ENCODE results near the gene PMP22. TPM values are rescaled to one million over a fixed set of nuclear protein-coding genes. Genes with fewer than 3 reads are reported as not detected.

The PMP22 gene
- total and polyA plus RNA-seq, 2 donors from 2014 or later = 37.0 to 73.6 TPM

DNA sequence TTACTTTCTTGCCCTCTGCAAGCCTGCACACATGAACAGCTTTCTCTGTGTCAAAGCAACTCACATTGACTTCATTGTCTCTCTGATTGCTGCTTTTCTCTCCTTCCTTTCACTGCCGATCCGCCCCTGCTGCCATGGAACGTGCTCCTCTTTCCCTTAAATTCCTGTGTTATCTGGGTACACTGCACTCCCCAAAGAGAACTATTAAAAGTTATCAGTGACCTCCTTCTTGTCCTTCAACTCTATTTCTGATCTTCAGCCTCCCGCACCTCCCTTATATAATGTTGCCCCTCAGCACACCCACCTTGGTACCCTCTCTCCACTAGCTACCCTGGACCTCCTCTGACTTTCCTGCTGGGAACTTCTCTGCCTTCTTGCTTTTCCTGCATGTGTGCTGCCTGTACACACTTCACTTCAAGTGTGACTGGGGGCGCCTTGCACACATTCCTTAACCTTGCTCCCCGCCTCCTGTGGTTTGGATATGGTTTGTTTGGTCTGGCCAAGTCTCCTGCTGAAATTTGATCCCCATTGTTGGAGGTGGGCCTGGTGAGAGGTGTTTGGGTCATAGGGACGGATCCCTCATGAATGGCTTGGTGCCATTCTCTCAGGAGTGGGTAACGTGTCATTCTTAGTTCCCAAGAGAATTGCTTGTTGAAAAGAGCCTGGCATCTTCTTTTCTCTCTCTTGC, 26.7 kb upstream of the PMP22 start:
- Histone ChIP-seq H3K27ac (ENCODE audit: low read depth in 2 of 2, low read length in 2 of 2) (no peak overlapping the region), H3K27me3 (ENCODE audit: control insufficient read depth, insufficient read depth, low read length) (no peaks in the 10 kb centered on the region), H3K4me3 (ENCODE audit: low read length in 3 of 3) (no peak overlapping the region), H3K36me3 (ENCODE audit: control insufficient read depth in 2 of 3, insufficient read depth in 3 of 3, low read length in 3 of 3) (no peaks in the 10 kb centered on the region), H3K4me1 (ENCODE audit: control insufficient read depth in 2 of 3, insufficient read depth in 2 of 3, low read depth in 1 of 3, low read length in 3 of 3) (no peaks in the 10 kb centered on the region), H3K9me3 (ENCODE audit: control insufficient read depth in 2 of 3, insufficient read depth in 1 of 3, low read length in 3 of 3) (no peaks in the 10 kb centered on the region), H3K9ac (ENCODE audit: low read length in 3 of 3) (no peak overlapping the region)
- DNase-seq = peak in 2 of 5 donors; percentile 12 to 34
- FAIRE-seq = no peak
- intact Hi-C loops (cut with DNase I) = no loop called here
- TF ChIP-seq, protein P1, sequence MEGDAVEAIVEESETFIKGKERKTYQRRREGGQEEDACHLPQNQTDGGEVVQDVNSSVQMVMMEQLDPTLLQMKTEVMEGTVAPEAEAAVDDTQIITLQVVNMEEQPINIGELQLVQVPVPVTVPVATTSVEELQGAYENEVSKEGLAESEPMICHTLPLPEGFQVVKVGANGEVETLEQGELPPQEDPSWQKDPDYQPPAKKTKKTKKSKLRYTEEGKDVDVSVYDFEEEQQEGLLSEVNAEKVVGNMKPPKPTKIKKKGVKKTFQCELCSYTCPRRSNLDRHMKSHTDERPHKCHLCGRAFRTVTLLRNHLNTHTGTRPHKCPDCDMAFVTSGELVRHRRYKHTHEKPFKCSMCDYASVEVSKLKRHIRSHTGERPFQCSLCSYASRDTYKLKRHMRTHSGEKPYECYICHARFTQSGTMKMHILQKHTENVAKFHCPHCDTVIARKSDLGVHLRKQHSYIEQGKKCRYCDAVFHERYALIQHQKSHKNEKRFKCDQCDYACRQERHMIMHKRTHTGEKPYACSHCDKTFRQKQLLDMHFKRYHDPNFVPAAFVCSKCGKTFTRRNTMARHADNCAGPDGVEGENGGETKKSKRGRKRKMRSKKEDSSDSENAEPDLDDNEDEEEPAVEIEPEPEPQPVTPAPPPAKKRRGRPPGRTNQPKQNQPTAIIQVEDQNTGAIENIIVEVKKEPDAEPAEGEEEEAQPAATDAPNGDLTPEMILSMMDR (IDR thresholded peaks at IDR 0.05; ENCODE audit: borderline replicate concordance, extremely low read depth, insufficient read depth) = no peak

DNA sequence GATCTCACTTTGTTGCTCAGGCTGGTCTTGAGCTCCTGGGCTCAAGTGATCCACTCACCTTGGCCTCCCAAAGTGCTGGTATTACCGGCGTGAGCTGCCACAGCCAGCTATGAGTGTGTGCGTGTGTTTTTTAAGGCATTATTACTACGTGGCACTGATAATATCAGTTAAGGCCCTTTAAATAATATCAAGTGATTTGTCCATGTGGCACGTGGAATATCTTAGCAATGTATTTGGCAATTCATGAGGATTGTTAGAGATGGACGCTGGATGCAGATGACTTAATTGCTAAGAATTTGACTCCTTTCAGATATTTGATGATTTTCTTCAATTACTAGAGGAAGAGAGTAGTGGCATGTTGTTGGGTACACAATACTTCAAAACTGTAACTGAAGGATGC, 25.5 kb upstream of the PMP22 start:
- no peak overlapping the region for H3K4me3 ChIP-seq (ENCODE audit: low read length in 3 of 3)
- TF ChIP-seq, protein P1 (IDR thresholded peaks at IDR 0.05; ENCODE audit: borderline replicate concordance, extremely low read depth, insufficient read depth) = no peak
- H3K9me3 ChIP-seq (ENCODE audit: control insufficient read depth in 2 of 3, insufficient read depth in 1 of 3, low read length in 3 of 3) = no peaks in the 10 kb centered on the region
- intact Hi-C loops (cut with DNase I) = no loop called here
- no peak for FAIRE-seq
- no peak for DNase-seq
- H3K4me1 ChIP-seq (ENCODE audit: control insufficient read depth in 2 of 3, insufficient read depth in 2 of 3, low read depth in 1 of 3, low read length in 3 of 3) = no peaks in the 10 kb centered on the region
- H3K27ac ChIP-seq (ENCODE audit: low read depth in 2 of 2, low read length in 2 of 2) = no peak overlapping the region
- H3K27me3 ChIP-seq (ENCODE audit: control insufficient read depth, insufficient read depth, low read length) = no peaks in the 10 kb centered on the region
- no peaks in the 10 kb centered on the region for H3K36me3 ChIP-seq (ENCODE audit: control insufficient read depth in 2 of 3, insufficient read depth in 3 of 3, low read length in 3 of 3)
- no peak overlapping the region for H3K9ac ChIP-seq (ENCODE audit: low read length in 3 of 3)

DNA sequence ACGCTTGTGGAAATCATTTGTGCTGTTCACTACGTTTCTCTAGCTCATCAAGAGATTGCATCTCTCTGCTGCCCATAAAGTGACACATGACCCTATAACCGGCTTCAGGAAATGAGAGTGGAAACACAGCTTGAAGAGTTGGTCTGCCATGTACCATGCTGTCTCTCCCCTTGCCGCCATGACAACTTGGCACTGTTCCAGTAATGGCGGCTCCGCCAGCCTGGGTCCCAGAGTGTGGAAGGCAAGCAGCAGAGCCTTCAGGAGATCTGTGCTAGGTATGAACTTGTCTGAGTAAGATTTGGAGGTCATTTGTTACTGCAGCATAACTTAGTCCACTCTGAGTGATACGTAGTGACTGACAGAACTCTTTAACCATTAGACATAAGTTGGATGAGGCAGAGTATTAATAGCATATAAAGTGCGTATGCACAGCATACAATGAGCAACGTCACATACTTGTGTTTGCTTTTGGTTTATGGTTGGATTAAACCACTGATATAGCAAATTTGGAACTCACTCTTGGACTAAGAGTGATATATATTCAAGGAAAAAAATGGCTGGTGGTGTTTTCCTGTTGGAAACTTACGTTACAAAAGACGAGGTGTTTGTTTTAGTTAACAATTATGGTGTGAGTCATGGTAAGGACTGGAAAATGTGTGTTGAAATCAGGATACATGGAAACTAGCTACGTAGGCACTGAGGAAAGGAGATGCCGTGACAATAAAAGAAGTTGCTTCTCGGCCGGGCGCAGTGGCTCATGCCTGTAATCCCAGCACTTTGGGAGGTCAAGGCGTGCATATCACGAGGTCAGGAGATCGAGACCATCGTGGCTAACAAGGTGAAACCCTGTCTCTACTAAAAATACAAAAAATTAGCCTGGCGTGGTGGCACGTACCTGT, 24.4 kb upstream of the PMP22 start:
- no peaks in the 10 kb centered on the region for H3K9me3 ChIP-seq (ENCODE audit: control insufficient read depth in 2 of 3, insufficient read depth in 1 of 3, low read length in 3 of 3)
- no peaks in the 10 kb centered on the region for H3K36me3 ChIP-seq (ENCODE audit: control insufficient read depth in 2 of 3, insufficient read depth in 3 of 3, low read length in 3 of 3)
- no peaks in the 10 kb centered on the region for H3K27me3 ChIP-seq (ENCODE audit: control insufficient read depth, insufficient read depth, low read length)
- H3K4me1 ChIP-seq (ENCODE audit: control insufficient read depth in 2 of 3, insufficient read depth in 2 of 3, low read depth in 1 of 3, low read length in 3 of 3) = no peaks in the 10 kb centered on the region
- TF ChIP-seq, protein P1 (IDR thresholded peaks at IDR 0.05; ENCODE audit: borderline replicate concordance, extremely low read depth, insufficient read depth) = no peak
- FAIRE-seq = no peak
- intact Hi-C loops (cut with DNase I) = no loop called here
- no peak for DNase-seq
- no peak overlapping the region for H3K4me3 ChIP-seq (ENCODE audit: low read length in 3 of 3)
- H3K27ac ChIP-seq (ENCODE audit: low read depth in 2 of 2, low read length in 2 of 2) = no peak overlapping the region
- H3K9ac ChIP-seq (ENCODE audit: low read length in 3 of 3) = no peak overlapping the region
